Lower leg skin (tissue), 4 donors: ENCODE data around the gene KASH5. TPM values are rescaled to one million over a fixed set of nuclear protein-coding genes. Genes with fewer than 3 reads are reported as not detected.
A peak's percentile ranks its signal among the peaks of the same experiment; 100 is the strongest.

Experiments used
- DNase-seq, 2 donors: peaks; one replicate each; pipeline ENCODE4 v3.0.0-alpha.2; 2019; ENCODE audit warnings: low spot score in 2 of 2
- H3K4me3 ChIP-seq: fragments of 200-600 bp; sonication (generic); 2 replicates; pipeline ENCODE4 v1.5.1; 2017; ENCODE audit warnings: mild to moderate bottlenecking, low read depth; ENCODE audit not compliant: poor library complexity, severe bottlenecking
- CTCF ChIP-seq, 3 donors: fragments of 450-650 bp; IDR thresholded peaks; one replicate each; pipeline ENCODE4 v1.5.1; 2016; ENCODE audit warnings: antibody characterized with exemption in 3 of 3, mild to moderate bottlenecking in 3 of 3, moderate library complexity in 2 of 3
- POLR2A ChIP-seq, 2 donors: fragments of 450-650 bp; IDR thresholded peaks; one replicate each; pipeline ENCODE4 v1.6.1; 2016 to 2017; ENCODE audit warnings: antibody characterized with exemption in 2 of 2, mild to moderate bottlenecking in 1 of 2, moderate library complexity in 1 of 2
- WGBS, 2 donors: methylation state at CpG; one replicate each; pipeline ENCODE4 v1.1.5; 2018; 5-methylcytosine and 5-hydroxymethylcytosine counted together
- intact Hi-C: fragments of 100-400 bp; cut with DNase I; formaldehyde crosslinking; loops from one replicate; pipeline ENCODE4 v1.15.0; 2023; ENCODE audit warnings: low total_unique reads
- total RNA-seq, 4 donors: library from RNA; depleted of rRNA; stranded (reverse); fragments of >200 nt; gene quantifications; one replicate each; pipeline ENCODE4 v1.1.0, GENCODE V29; 2016

KASH5 gene
- total RNA-seq, 4 donors from 2014 or later, result not detected

- H3K4me3 ChIP-seq, result peak overlapping the region; percentile 40
- intact Hi-C loops, result no loop called here
- 5 to 6% methylated on average over 25 to 26 of the region's 27 CpGs for WGBS, 2 donors
- peak; percentile 55 to 95 for DNase-seq
- TF ChIP-seq POLR2A (IDR thresholded peaks at IDR 0.05), result no peak
- TF ChIP-seq CTCF (IDR thresholded peaks at IDR 0.05), result no peak
These were observed 26.5 kb upstream of the KASH5 start for GRCh38 chr19:49361438-49362047.

GRCh38 chr19:49362048-49362928, 25.8 kb upstream of the KASH5 start, which contains the start of gene TEAD2:
TSS of gene TEAD2 (minus strand) at chr19:49362416. CDS start at chr19:49360075, 2,341 bp downstream.
- H3K4me3 ChIP-seq, result peak within 1 kb of the TSS; percentile 40
- TF ChIP-seq POLR2A (IDR thresholded peaks at IDR 0.05) (no peak), CTCF (IDR thresholded peaks at IDR 0.05) (no peak)
- peak in 1 of 2 donors; percentile 95 for DNase-seq
- WGBS, 2 donors, result 0 to 1% methylated on average over 41 to 52 of the region's 52 CpGs
- intact Hi-C loops, result no loop called here

GRCh38 chr19:49362929-49363267, 25.2 kb upstream of the KASH5 start:
- TF ChIP-seq CTCF (IDR thresholded peaks at IDR 0.05), result no peak
- TF ChIP-seq POLR2A (IDR thresholded peaks at IDR 0.05), result no peak
- H3K4me3 ChIP-seq, result no peak overlapping the region
- DNase-seq, result no peak
- WGBS, 2 donors, result 1 to 2% methylated on average over 14 of the region's 14 CpGs
- intact Hi-C loops, result no loop called here

- TF ChIP-seq CTCF (IDR thresholded peaks at IDR 0.05) (no peak), POLR2A (IDR thresholded peaks at IDR 0.05) (no peak)
- 3% methylated on average over 46 of the region's 46 CpGs for WGBS, 2 donors
- intact Hi-C loops, result no loop called here
- no peak within 1 kb of the TSS for H3K4me3 ChIP-seq
- peak; percentile 98 to 100 for DNase-seq
These were observed 24.6 kb upstream of the KASH5 start, which contains the start of gene DKKL1 for GRCh38 chr19:49363268-49364082. TSS of gene DKKL1 (plus strand) at chr19:49363877. CDS start at chr19:49363999, 122 bp downstream.

GRCh38 chr19:49364083-49364737, 23.8 kb upstream of the KASH5 start:
- WGBS, 2 donors, result 78% methylated on average over 27 of the region's 27 CpGs
- DNase-seq, result no peak
- H3K4me3 ChIP-seq, result no peak overlapping the region
- TF ChIP-seq CTCF (IDR thresholded peaks at IDR 0.05) (no peak), POLR2A (IDR thresholded peaks at IDR 0.05) (no peak)
- intact Hi-C loops, result no loop called here
